ENCODE measurements around the gene ABCA7. TPM values are rescaled to one million over a fixed set of nuclear protein-coding genes. Genes with fewer than 3 reads are reported as not detected.

Gene ABCA7
- total RNA-seq, 1 experiment from 2014 or later = 91.4 TPM

DNA sequence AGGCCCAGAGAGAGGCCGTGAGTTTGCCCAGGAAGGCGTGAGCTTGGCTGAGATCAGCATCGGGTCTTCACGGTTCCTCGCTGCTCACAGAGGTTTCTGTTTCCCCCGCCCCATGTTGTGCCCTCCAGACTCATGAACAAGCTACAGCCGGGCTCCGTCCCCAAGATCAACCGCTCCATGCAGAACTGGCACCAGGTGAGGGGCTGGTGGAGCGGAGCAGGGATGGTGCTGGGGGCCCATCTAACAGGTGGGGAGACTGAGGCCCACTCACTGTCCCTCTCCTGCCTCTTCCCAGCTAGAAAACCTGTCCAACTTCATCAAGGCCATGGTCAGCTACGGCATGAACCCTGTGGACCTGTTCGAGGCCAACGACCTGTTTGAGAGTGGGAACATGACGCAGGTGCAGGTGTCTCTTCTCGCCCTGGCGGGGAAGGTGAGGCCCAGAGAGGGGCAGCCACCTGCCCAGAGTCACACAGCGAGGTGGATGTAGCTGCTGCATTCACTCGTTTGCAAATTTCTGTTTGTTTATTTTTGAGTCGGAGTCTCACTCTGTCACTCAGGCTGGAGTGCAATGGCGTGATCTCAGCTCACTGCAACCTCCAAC lies 7.5 kb upstream of the ABCA7 start:
- H3K9ac ChIP-seq (ENCODE audit: low read length) = no peak overlapping the region
- intact Hi-C loops (cut with micrococcal nuclease) = no loop called here
- TF ChIP-seq, protein P1, sequence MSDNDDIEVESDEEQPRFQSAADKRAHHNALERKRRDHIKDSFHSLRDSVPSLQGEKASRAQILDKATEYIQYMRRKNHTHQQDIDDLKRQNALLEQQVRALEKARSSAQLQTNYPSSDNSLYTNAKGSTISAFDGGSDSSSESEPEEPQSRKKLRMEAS (IDR thresholded peaks at IDR 0.05) = no peak
- TF ChIP-seq EGR1 (IDR thresholded peaks at IDR 0.05; ENCODE audit: low read depth) = no peak
- POLR2A ChIA-PET = no interaction called here
- peaks cover 11 to 19% of the 10 kb centered on the region in 2 experiments for H3K4me1 ChIP-seq (ENCODE audit: control insufficient read depth in 1 of 2, insufficient read depth in 2 of 2, low read length in 2 of 2)
- RAD21 ChIA-PET (ENCODE audit: low non-redundant PET in 1 of 2, low total read pairs in 2 of 2, uncharacterized antibody in 2 of 2, unreplicated experiment in 2 of 2) = no interaction called here
- H4K20me1 ChIP-seq (ENCODE audit: insufficient read depth) = no peaks in the 10 kb centered on the region
- H3K27me3 ChIP-seq (ENCODE audit: insufficient read depth, low read length) = no peaks in the 10 kb centered on the region
- peaks cover 24 to 25% of the 10 kb centered on the region in 2 experiments; a peak in 3 of 4 replicates for H3K36me3 ChIP-seq (ENCODE audit: control insufficient read depth in 1 of 2, insufficient read depth in 2 of 2, low read length in 2 of 2)
- H3K79me2 ChIP-seq (ENCODE audit: insufficient read depth, low read length) = peaks cover 50% of the 10 kb centered on the region
- H3K9me3 ChIP-seq (ENCODE audit: control insufficient read depth in 1 of 2, insufficient read depth in 1 of 2, low read depth in 1 of 2, low read length in 2 of 2) = no peaks in the 10 kb centered on the region
- no TSS peak for BruUV-seq (replicated peaks)
- DNase-seq (ENCODE audit: low read depth, low spot score) (no peak), ATAC-seq (no peak)
- CTCF ChIA-PET = no interaction called here
- no peak overlapping the region for H3K4me2 ChIP-seq (ENCODE audit: low read length)
- no peak overlapping the region for H3K4me3 ChIP-seq (replicated peaks in 1 of 2; ENCODE audit: low read depth in 1 of 2, low read length in 2 of 2)
- no peak overlapping the region for H3K27ac ChIP-seq (ENCODE audit: low read depth, low read length)
- H3K9me2 ChIP-seq (ENCODE audit: insufficient read depth) = no peaks in the 10 kb centered on the region
- no peak overlapping the region for H2AFZ ChIP-seq (ENCODE audit: low read depth, low read length, poor library complexity, severe bottlenecking)

DNA sequence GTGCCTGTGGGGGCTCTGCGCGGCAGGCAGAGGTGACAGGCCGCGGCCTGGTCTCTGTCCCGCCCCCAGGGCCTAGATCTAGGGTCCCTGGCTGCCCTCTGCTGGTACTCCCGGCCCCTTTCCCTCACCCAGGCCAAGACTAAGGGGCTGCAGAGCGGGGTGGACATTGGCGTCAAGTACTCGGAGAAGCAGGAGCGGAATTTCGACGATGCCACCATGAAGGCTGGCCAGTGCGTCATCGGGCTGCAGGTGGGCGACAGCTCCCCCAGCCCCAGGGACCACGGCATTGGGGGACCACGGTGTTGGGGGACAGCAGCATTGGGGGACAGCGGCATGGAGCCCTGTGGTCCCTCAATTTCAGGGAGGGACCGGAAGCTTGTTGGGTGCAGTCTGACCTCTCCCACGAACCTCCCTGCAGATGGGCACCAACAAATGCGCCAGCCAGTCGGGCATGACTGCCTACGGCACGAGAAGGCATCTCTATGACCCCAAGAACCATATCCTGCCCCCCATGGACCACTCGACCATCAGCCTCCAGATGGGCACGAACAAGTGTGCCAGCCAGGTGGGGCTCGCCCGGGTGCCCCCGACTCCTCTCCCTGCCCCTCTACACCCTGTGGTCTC lies 3.8 kb upstream of the ABCA7 start:
- ChIA-PET RAD21 (ENCODE audit: low non-redundant PET in 1 of 2, low total read pairs in 2 of 2, uncharacterized antibody in 2 of 2, unreplicated experiment in 2 of 2) (no interaction called here), POLR2A (no interaction called here), CTCF (no interaction called here)
- Histone ChIP-seq H3K36me3 (ENCODE audit: control insufficient read depth in 1 of 2, insufficient read depth in 2 of 2, low read length in 2 of 2) (peaks cover 18 to 21% of the 10 kb centered on the region in 2 experiments; a peak in 3 of 4 replicates), H3K27ac (ENCODE audit: low read depth, low read length) (0 out of 2 replicates have a peak overlapping the region, but pooled peaks have one; percentile 6), H4K20me1 (ENCODE audit: insufficient read depth) (no peaks in the 10 kb centered on the region), H3K4me1 (ENCODE audit: control insufficient read depth in 1 of 2, insufficient read depth in 2 of 2, low read length in 2 of 2) (peaks cover 6 to 34% of the 10 kb centered on the region in 2 experiments; a peak in 3 of 4 replicates), H3K9ac (ENCODE audit: low read length) (no peak overlapping the region), H3K79me2 (ENCODE audit: insufficient read depth, low read length) (peaks cover 23% of the 10 kb centered on the region; the same call in 1 of the 2 replicates), H3K9me3 (ENCODE audit: control insufficient read depth in 1 of 2, insufficient read depth in 1 of 2, low read depth in 1 of 2, low read length in 2 of 2) (no peaks in the 10 kb centered on the region), H3K4me3 (replicated peaks in 1 of 2; ENCODE audit: low read depth in 1 of 2, low read length in 2 of 2) (no peak overlapping the region), H2AFZ (ENCODE audit: low read depth, low read length, poor library complexity, severe bottlenecking) (no peak overlapping the region), H3K9me2 (ENCODE audit: insufficient read depth) (no peaks in the 10 kb centered on the region), H3K27me3 (ENCODE audit: insufficient read depth, low read length) (no peaks in the 10 kb centered on the region), H3K4me2 (ENCODE audit: low read length) (no peak overlapping the region)
- no peak for DNase-seq (ENCODE audit: low read depth, low spot score)
- no TSS peak for BruUV-seq (replicated peaks)
- intact Hi-C loops (cut with micrococcal nuclease) = no loop called here
- TF ChIP-seq CBX3 (IDR thresholded peaks at IDR 0.05; ENCODE audit: low read depth) (no peak), RAD21 (IDR thresholded peaks at IDR 0.05; ENCODE audit: low read depth) (no peak), EZH2 (IDR thresholded peaks at IDR 0.05) (no peak), YY1 (IDR thresholded peaks at IDR 0.05; ENCODE audit: extremely low read depth, insufficient replicate concordance, low read depth, low read length) (no peak), TCF7L2 (IDR thresholded peaks at IDR 0.05; ENCODE audit: borderline replicate concordance, extremely low read depth, insufficient read depth, insufficient read length) (no peak)
- TF ChIP-seq, protein P2, sequence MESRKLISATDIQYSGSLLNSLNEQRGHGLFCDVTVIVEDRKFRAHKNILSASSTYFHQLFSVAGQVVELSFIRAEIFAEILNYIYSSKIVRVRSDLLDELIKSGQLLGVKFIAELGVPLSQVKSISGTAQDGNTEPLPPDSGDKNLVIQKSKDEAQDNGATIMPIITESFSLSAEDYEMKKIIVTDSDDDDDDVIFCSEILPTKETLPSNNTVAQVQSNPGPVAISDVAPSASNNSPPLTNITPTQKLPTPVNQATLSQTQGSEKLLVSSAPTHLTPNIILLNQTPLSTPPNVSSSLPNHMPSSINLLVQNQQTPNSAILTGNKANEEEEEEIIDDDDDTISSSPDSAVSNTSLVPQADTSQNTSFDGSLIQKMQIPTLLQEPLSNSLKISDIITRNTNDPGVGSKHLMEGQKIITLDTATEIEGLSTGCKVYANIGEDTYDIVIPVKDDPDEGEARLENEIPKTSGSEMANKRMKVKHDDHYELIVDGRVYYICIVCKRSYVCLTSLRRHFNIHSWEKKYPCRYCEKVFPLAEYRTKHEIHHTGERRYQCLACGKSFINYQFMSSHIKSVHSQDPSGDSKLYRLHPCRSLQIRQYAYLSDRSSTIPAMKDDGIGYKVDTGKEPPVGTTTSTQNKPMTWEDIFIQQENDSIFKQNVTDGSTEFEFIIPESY (IDR thresholded peaks at IDR 0.05; ENCODE audit: extremely low read depth, insufficient replicate concordance, low read length) = no peak
- TF ChIP-seq, protein P3, sequence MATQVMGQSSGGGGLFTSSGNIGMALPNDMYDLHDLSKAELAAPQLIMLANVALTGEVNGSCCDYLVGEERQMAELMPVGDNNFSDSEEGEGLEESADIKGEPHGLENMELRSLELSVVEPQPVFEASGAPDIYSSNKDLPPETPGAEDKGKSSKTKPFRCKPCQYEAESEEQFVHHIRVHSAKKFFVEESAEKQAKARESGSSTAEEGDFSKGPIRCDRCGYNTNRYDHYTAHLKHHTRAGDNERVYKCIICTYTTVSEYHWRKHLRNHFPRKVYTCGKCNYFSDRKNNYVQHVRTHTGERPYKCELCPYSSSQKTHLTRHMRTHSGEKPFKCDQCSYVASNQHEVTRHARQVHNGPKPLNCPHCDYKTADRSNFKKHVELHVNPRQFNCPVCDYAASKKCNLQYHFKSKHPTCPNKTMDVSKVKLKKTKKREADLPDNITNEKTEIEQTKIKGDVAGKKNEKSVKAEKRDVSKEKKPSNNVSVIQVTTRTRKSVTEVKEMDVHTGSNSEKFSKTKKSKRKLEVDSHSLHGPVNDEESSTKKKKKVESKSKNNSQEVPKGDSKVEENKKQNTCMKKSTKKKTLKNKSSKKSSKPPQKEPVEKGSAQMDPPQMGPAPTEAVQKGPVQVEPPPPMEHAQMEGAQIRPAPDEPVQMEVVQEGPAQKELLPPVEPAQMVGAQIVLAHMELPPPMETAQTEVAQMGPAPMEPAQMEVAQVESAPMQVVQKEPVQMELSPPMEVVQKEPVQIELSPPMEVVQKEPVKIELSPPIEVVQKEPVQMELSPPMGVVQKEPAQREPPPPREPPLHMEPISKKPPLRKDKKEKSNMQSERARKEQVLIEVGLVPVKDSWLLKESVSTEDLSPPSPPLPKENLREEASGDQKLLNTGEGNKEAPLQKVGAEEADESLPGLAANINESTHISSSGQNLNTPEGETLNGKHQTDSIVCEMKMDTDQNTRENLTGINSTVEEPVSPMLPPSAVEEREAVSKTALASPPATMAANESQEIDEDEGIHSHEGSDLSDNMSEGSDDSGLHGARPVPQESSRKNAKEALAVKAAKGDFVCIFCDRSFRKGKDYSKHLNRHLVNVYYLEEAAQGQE (IDR thresholded peaks at IDR 0.05; ENCODE audit: low read depth) = no peak
- ATAC-seq = no peak

All from HCT116 (cell line).